MG63 (cell line): Measurements from ENCODE around the gene EIF1B. TPM values are rescaled to one million over a fixed set of nuclear protein-coding genes. Genes with fewer than 3 reads are reported as not detected.
A peak's percentile ranks its signal among the peaks of the same experiment; 100 is the strongest.

Source experiments
- DNase-seq: peaks from one replicate; pipeline ENCODE4 v3.0.0-alpha.2; 2020
- H3K27me3 ChIP-seq: fragments of 250-450 bp; sonication (Bioruptor Pico); 2 replicates; pipeline ENCODE4 v1.5.1; 2020; ENCODE audit warnings: mild to moderate bottlenecking, moderate library complexity
- H3K36me3 ChIP-seq: fragments of 250-450 bp; sonication (Bioruptor Pico); 2 replicates; pipeline ENCODE4 v1.5.1; 2020; ENCODE audit warnings: mild to moderate bottlenecking, moderate library complexity
- H3K4me3 ChIP-seq: fragments of 250-450 bp; sonication (Bioruptor Pico); 2 replicates; pipeline ENCODE4 v1.5.1; 2020; ENCODE audit warnings: mild to moderate bottlenecking, moderate library complexity
- H3K9me3 ChIP-seq: fragments of 250-450 bp; sonication (Bioruptor Pico); 2 replicates; pipeline ENCODE4 v1.5.1; 2020; ENCODE audit warnings: mild to moderate bottlenecking, moderate library complexity
- total RNA-seq: library from RNA; depleted of rRNA; stranded (reverse); fragments of >200 nt; shearing (Covaris generic); gene quantifications from 2 replicates; pipeline ENCODE4 v1.2.3, GENCODE V29; 2014; ENCODE audit warnings: low replicate concordance

The EIF1B gene
- total RNA-seq, 1 experiment from 2014 or later = 16.2 TPM

GRCh38 chr3:40299721-40300335 lies 9.7 kb upstream of the EIF1B start:
- Histone ChIP-seq H3K27me3 (no peaks in the 10 kb centered on the region), H3K36me3 (no peaks in the 10 kb centered on the region), H3K9me3 (no peaks in the 10 kb centered on the region), H3K4me3 (no peak overlapping the region)
- peak; percentile 5 for DNase-seq

DNA sequence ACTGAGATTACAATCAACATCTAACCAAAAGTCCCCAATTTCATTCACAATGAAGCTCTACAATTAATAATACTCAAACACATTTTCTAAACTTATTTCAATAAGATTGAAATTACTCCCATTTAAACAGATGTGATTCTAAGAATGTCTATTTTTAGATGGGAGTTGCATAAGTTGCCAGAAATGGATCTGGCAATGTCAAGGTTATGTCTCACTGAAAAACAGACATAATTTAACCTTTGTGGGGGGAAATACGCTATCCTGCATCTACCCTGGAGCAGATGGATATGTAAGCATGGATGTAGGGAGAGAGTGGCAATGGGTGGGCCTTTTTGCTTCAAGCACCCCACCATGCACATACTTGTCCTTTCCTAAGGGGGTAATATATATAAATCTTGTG lies 6.7 kb upstream of the EIF1B start:
- no peaks in the 10 kb centered on the region for H3K36me3 ChIP-seq
- no peaks in the 10 kb centered on the region for H3K27me3 ChIP-seq
- DNase-seq = no peak
- no peak overlapping the region for H3K4me3 ChIP-seq
- H3K9me3 ChIP-seq = no peaks in the 10 kb centered on the region

DNA sequence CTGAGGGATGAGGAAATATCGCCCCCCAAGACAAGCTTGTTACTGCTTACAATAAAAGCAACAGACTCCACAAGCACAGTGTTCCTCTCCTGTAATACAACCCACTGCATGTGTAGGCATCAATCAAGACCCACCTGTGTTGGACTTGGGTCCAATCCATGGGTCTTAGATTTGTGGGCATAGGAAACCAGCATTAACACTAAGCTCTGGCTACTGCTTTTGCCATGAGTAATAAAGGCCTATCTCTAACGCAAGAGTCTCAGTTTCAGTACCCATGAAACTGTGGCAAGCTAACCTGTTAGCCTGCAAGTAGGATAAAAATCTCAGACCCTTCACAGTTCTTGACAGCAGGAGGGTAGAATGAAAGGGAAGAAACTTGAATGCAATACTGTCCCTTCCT lies 5.2 kb upstream of the EIF1B start:
- H3K27me3 ChIP-seq = no peaks in the 10 kb centered on the region
- no peak for DNase-seq

GRCh38 chr3:40306336-40306735 lies 3.2 kb upstream of the EIF1B start:
- peaks cover 5% of the 10 kb centered on the region for H3K36me3 ChIP-seq
- H3K9me3 ChIP-seq = no peaks in the 10 kb centered on the region
- no peak overlapping the region for H3K4me3 ChIP-seq
- H3K27me3 ChIP-seq = no peaks in the 10 kb centered on the region
- DNase-seq = no peak

More for the DNA sequence above, 5.2 kb upstream of the EIF1B start:
- Histone ChIP-seq H3K4me3 (no peak overlapping the region), H3K9me3 (no peaks in the 10 kb centered on the region), H3K36me3 (no peaks in the 10 kb centered on the region)

GRCh38 chr3:40307176-40307575 lies 2.3 kb upstream of the EIF1B start:
- DNase-seq = no peak
- Histone ChIP-seq H3K9me3 (no peaks in the 10 kb centered on the region), H3K36me3 (peaks cover 13% of the 10 kb centered on the region), H3K27me3 (no peaks in the 10 kb centered on the region), H3K4me3 (no peak overlapping the region)

DNA sequence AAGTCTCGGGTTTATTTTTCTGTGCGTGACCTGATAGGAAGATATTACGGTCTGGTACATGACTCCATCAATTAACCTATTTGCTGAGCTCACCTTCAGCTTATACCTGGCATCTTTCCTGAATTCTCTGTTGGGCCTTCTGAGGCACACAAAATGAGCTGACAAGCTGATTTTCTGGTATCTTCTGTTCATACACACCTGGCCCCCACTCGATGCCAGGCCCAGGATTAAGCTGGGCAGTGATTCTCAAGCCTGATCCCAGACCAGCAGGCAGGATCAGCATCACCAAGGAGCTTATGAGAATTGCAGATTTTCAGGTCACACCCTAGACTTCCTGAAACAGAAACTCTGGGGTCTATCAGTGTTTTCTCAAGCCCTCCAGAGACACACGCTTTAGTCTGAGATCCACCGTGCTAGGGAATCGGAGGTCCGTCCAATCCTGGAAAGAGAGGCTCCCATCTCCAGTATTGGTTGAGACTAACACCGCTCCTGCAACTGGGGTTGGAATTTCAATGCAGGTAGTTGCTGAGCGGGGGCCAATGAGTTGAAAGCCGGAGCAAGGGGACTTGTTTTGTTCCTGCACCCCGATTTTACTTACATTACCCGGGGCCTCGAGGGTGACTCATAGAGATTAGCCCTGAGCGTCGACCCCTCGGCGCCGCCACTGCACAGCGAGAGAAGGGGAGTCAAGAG lies 636 bp upstream of the EIF1B start:
- peak overlapping the region; percentile 94 for H3K4me3 ChIP-seq
- H3K27me3 ChIP-seq = no peaks in the 10 kb centered on the region
- H3K9me3 ChIP-seq = no peaks in the 10 kb centered on the region
- peaks cover 22% of the 10 kb centered on the region for H3K36me3 ChIP-seq
- no peak for DNase-seq

GRCh38 chr3:40309925-40310695 lies 603 bp downstream of the EIF1B start:
- Histone ChIP-seq H3K9me3 (no peaks in the 10 kb centered on the region), H3K4me3 (peak overlapping the region; percentile 94), H3K36me3 (peaks cover 22% of the 10 kb centered on the region), H3K27me3 (no peaks in the 10 kb centered on the region)
- peak; percentile 35 for DNase-seq

DNA sequence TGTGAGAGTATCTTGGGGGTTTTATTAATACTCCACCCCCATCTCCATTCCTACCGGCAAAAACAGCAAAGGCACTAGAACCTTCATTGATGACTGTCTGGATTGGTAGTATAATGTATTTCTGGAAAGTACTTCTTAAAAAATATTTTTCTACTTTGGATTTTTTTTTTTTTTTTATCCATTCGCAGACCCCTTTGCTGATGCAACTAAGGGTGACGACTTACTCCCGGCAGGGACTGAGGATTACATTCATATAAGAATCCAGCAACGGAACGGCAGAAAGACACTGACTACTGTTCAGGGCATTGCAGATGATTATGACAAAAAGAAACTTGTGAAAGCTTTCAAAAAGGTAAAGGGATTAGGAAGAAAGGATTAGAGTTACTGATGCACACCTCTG lies 1.2 kb downstream of the EIF1B start:
- H3K27me3 ChIP-seq = no peaks in the 10 kb centered on the region
- H3K36me3 ChIP-seq = peaks cover 22% of the 10 kb centered on the region
- H3K4me3 ChIP-seq = peak overlapping the region; percentile 94
- no peaks in the 10 kb centered on the region for H3K9me3 ChIP-seq
- DNase-seq = no peak

- H3K27me3 ChIP-seq = no peaks in the 10 kb centered on the region
- H3K36me3 ChIP-seq = peaks cover 22% of the 10 kb centered on the region
- H3K4me3 ChIP-seq = no peak overlapping the region
- no peak for DNase-seq
- H3K9me3 ChIP-seq = no peaks in the 10 kb centered on the region
Measured at GRCh38 chr3:40312661-40313226, 3.2 kb downstream of the EIF1B start.

- no peak for DNase-seq
- H3K36me3 ChIP-seq = peaks cover 22% of the 10 kb centered on the region
- H3K27me3 ChIP-seq = no peaks in the 10 kb centered on the region
- no peaks in the 10 kb centered on the region for H3K9me3 ChIP-seq
- no peak overlapping the region for H3K4me3 ChIP-seq
Measured at GRCh38 chr3:40313975-40314860, 4.7 kb downstream of the EIF1B start.

DNA sequence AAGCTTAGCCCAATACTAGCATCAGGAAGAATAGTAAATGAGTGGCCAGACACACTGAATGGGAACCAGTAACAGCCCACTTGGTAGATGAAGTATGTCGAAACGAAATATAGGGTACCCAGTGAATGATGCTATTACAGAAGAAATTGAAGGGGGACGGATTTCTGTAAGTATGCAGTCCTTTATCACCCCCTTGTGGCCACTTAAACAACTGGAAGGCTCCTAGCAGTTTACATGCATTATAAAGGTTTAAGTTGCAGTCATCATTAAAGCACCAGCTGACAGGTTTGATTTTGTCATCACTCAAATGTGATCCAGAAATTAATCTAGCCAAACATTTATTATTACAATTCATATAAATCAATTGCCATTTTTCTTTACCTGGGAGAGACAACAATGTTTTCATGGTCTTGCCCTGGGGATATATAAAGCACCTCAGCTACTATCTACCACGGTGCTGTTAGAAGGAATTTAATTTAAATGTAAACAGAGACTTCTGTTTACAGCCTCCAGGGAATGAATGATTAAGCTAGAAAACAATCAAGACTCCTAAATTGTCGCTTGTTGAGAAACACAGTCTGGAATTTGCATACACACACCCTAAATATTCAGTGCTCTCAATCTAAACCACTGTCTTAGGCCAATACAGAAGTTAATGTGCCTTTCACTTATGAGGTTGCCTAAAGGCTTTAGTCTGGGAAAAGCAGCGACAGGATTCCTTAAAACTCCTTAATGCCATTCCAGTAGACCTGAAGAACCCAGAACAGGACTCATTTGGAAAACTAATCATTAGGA lies 7.8 kb downstream of the EIF1B start:
- Histone ChIP-seq H3K9me3 (no peaks in the 10 kb centered on the region), H3K36me3 (peaks cover 8% of the 10 kb centered on the region), H3K27me3 (no peaks in the 10 kb centered on the region), H3K4me3 (no peak overlapping the region)
- peak; percentile 7 for DNase-seq

GRCh38 chr3:40321818-40322217 lies 12.3 kb downstream of the EIF1B start:
- no peaks in the 10 kb centered on the region for H3K27me3 ChIP-seq
- no peak for DNase-seq
- no peak overlapping the region for H3K4me3 ChIP-seq
- H3K36me3 ChIP-seq = no peaks in the 10 kb centered on the region
- H3K9me3 ChIP-seq = no peaks in the 10 kb centered on the region

GRCh38 chr3:40323946-40324345 lies 14.4 kb downstream of the EIF1B start:
- DNase-seq = no peak
- Histone ChIP-seq H3K36me3 (no peaks in the 10 kb centered on the region), H3K27me3 (no peaks in the 10 kb centered on the region), H3K4me3 (no peak overlapping the region), H3K9me3 (no peaks in the 10 kb centered on the region)

- no peaks in the 10 kb centered on the region for H3K9me3 ChIP-seq
- no peak for DNase-seq
- no peaks in the 10 kb centered on the region for H3K27me3 ChIP-seq
- H3K36me3 ChIP-seq = no peaks in the 10 kb centered on the region
- no peak overlapping the region for H3K4me3 ChIP-seq
Measured at GRCh38 chr3:40324621-40325020, 15.1 kb downstream of the EIF1B start.

- no peak overlapping the region for H3K4me3 ChIP-seq
- no peak for DNase-seq
- H3K9me3 ChIP-seq = no peaks in the 10 kb centered on the region
- no peaks in the 10 kb centered on the region for H3K27me3 ChIP-seq
- no peaks in the 10 kb centered on the region for H3K36me3 ChIP-seq
Measured at GRCh38 chr3:40325465-40325864, 16.0 kb downstream of the EIF1B start.

DNA sequence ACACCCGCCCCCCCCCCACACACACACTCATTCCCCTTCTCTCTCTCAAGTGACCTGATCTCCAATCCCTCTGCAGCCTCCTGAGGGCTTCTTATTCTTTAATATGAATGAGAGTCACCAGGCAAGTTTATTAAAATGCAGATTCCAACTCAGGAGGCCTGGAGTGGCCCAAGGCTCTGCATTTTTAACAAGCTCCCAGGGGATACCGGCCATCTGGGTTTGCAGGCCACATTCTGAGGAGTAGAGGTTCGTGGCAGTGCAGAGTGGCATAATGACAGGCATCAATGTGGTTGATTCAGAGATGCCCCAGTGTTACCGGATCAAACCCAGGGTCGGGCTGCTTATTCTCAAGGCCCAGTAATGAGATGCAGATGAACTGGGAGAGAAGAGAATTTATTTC lies 18.9 kb downstream of the EIF1B start:
- no peaks in the 10 kb centered on the region for H3K36me3 ChIP-seq
- no peaks in the 10 kb centered on the region for H3K9me3 ChIP-seq
- H3K27me3 ChIP-seq = no peaks in the 10 kb centered on the region
- no peak for DNase-seq
- H3K4me3 ChIP-seq = no peak overlapping the region
